Gastroesophageal sphincter (tissue), 3 donors: ENCODE results near the gene ZGPAT.

Experiments
- CTCF ChIP-seq, 4 experiments: fragments of 200-600 bp in 2 of 4; fragments of 450-650 bp in 2 of 4; sonication (generic) in 1 of 4; IDR thresholded peaks; one replicate each; pipeline ENCODE4 v1.5.1; 2017 to 2019; ENCODE audit warnings: antibody characterized with exemption in 4 of 4, mild to moderate bottlenecking in 2 of 4, moderate library complexity in 2 of 4
- POLR2A ChIP-seq, 2 donors: fragments of 450-650 bp; IDR thresholded peaks; one replicate each; pipeline ENCODE4 v1.6.1; 2017; ENCODE audit warnings: antibody characterized with exemption in 2 of 2, mild to moderate bottlenecking in 2 of 2, moderate library complexity in 1 of 2

GRCh38 chr20:63755933-63756647 lies 48.3 kb downstream of the ZGPAT start:
- no peak for TF ChIP-seq CTCF (IDR thresholded peaks at IDR 0.05)
- TF ChIP-seq POLR2A (IDR thresholded peaks at IDR 0.05): no peak
